NCI-H2107 treated with DMSO at 0.1 percent for 48 hours (cell line): Measurements from ENCODE around the gene NPR1.
"Not testable (repeated sequence)": the region's sequence is repeated elsewhere in the genome, so short reads cannot be mapped to it uniquely, and the experiment has no call there.

Experiments used
- DNase-seq: peaks from one replicate; lab custom pipeline; 2025; ENCODE audit not compliant: unreplicated experiment; lab: John Stamatoyannopoulos, UW

The NPR1 gene

DNA sequence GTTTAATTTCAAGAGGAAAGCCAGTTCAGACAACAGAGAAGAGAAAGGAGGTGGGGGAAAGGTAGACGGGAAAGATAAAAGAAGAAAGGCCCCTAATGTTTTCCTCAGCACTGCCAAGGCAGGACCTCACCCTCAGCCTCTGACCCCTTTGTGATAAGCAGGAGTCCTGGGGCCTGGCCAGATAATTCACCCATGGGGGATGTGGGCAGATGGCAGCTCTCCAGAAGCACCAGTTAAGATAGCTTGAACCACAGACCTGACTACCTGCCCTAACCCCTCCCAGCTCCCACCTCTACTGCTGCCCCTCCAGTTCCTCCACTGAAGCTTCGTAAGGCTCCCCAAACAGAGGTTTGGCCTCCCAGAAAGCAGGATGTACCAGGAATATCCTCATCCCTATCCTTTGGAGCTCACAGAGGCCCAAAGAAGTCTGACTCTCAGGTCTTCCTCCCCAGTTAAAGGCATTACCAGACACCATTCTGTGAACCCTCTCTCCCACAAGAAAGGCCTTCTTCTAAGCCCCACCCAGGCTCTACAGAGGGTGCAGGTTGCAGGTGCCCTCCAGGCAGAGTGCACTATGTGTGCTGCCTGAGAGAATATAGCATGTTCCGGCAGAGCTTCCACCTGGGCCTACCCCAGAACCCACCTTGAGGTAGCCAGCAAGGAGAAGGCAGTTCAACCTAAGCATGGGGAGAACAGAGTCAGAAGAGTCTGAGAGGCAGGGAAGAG is 29.2 kb upstream of the NPR1 start:
- no peak for DNase-seq

DNA sequence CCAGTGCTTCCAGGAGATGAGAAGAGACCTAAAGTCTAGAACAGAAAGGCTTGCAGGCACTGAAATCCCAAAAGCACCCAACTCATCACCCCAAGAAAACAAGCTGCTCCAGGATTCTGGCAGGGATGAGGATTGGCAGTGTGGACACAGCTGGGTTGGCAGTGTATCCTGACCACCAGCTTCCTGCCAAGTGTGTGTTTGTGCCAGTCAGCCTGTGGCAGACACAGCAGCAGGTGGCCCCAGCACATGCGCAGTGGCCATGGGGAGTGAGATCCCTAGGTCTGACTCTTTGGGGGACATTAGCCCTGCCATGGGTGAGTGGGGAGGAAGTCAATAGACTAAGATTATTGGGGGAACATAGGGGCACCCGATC is 28.6 kb upstream of the NPR1 start:
- DNase-seq: no peak

GRCh38 chr1:153651771-153652170 is 26.7 kb upstream of the NPR1 start:
- no peak for DNase-seq

DNA sequence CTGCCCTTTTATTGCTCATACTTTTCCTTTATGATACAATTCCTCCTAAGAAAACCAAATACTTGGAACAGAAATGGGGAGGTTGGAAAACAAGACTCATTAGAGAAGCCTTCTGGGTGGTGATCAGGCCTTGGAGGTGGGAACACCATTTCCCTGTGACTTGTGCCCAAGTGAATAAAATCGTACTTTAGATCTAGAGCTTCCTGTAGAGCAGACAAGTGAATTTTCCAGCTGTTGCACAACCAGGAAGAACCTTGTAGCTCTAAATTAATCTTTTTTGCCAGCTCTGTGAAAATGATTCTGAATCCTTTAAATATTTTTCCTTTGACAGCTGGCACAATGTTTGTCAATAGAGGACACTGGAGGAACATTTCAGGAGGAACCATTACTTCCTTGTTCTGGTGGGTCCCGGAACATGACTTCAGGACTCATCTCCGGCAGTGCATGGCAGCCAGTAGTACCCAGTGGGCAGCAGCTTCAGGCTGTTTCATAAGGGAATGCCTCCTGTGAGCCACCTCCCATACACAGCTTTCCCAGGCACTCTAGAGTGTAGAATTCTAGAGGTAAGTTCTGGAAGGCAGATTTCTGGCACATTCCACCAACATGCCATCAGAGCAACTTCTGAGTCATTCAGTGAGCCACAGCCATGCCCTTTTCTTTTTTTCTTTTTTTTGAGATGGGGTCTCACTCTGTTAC is 25.5 kb upstream of the NPR1 start:
- no peak for DNase-seq

DNA sequence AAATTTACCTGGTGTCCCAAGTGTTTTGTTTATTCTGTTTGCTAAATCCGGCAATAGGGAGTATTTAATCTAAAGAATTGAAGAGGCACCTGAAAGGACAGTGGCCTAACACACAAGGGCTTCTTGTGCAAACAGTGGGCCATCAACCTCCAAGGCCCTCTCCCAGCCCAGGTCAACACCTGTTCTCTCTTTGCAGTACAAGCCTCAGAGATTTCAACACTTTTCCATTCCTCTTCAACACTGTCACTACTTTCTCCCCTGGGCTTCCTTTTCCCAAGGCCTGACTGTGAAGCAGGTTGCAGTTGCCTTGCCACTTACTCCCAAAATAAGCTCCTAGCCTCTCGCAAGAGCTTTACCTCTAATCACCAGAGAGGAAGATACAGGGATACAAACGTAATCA is 23.2 kb upstream of the NPR1 start:
- DNase-seq: no peak

GRCh38 chr1:153658400-153659174 is 19.9 kb upstream of the NPR1 start, which contains the start of gene SNAPIN:
SNAPIN (plus strand) TSS chr1:153658703; CDS start chr1:153658744, 41 bp downstream.
- peak; percentile 78 for DNase-seq

DNA sequence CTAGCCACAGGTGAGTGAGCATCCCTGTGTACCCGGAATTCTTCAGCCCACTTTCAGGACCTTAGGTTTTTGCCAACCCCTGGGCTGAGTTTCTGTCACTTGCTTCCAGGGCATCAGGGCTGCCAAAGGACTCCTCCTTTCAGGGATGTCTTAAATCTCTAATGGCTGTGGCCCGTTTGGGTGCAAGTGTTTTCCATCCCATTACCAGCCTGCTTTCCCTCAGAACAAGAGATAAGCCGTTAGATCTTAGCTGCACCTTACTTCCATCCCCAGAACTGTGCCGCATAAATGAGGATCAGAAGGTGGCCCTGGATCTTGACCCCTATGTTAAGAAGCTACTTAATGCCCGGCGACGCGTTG is 19.3 kb upstream of the NPR1 start:
- no peak for DNase-seq

GRCh38 chr1:153659656-153660055 is 18.8 kb upstream of the NPR1 start:
- DNase-seq: no peak

GRCh38 chr1:153661111-153661708 is 17.3 kb upstream of the NPR1 start:
- no peak for DNase-seq

DNA sequence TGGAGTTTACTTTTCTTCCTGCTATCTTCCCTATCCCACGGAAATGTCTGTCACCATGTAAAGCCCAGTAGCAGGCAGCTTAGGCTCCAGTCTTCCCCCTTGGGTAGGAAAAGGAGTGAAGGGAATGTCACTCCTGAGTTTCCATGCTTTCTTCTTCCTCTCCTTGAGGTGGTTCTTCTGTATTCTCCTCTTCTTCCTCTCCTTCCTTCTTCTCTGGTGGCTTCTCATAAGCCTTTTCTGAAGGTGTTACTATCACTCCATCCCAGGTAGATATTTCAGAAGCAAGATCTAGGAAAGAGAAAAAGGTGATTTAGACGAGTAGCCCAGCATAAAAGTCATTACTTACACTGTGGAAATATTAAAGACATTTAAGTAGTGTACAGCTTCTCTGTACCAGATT is 16.2 kb upstream of the NPR1 start:
- no peak for DNase-seq

DNA sequence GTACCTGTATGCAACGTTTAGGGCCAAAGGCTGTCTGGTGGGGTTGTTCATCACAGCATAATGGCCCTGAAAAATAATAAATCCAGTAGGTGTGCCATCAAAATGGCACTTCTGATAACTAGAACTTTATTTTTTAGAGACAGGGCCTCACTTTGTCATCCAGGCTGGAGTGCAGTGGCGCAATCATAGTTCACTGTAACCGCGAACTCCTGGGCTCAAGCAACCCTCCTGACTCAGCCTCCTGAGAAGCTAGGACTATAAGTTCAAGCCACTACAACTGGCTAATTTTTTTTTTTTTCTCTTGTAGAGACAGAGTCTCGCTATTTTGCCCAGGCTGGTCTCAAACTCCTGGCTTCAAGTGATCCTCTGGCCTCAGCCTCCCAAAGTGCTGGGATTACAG is 15.3 kb upstream of the NPR1 start:
- DNase-seq: no peak

- DNase-seq: no peak
Measured at GRCh38 chr1:153667439-153667838, 11.0 kb upstream of the NPR1 start.

DNA sequence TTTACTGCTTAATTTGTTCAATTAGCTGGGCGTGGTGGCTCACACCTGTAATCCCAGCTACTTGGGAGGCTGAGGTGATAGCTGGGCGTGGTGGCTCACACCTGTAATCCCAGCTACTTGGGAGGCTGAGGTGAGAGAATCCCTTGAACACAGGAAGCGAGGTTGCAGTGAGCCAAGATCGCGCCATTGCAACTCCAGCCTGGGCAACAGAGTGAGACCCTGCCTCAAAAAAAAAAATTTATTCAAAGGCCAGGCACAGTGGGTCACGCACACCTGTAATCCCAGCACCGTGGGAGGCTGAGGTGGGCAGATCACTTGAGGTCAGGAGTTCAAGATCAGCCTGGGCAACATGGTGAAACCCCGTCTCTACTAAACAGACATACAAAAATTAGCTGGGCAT is 9.8 kb upstream of the NPR1 start:
- DNase-seq: not testable (repeated sequence)

- no peak for DNase-seq
Measured at GRCh38 chr1:153669606-153670005, 8.9 kb upstream of the NPR1 start.

- no peak for DNase-seq
Measured at GRCh38 chr1:153670257-153670858, 8.1 kb upstream of the NPR1 start.

GRCh38 chr1:153670859-153671627 is 7.4 kb upstream of the NPR1 start, which contains the start of gene ILF2:
ILF2 (minus strand) TSS chr1:153670993; CDS start chr1:153670922, 71 bp downstream.
- DNase-seq: peak; percentile 99

DNA sequence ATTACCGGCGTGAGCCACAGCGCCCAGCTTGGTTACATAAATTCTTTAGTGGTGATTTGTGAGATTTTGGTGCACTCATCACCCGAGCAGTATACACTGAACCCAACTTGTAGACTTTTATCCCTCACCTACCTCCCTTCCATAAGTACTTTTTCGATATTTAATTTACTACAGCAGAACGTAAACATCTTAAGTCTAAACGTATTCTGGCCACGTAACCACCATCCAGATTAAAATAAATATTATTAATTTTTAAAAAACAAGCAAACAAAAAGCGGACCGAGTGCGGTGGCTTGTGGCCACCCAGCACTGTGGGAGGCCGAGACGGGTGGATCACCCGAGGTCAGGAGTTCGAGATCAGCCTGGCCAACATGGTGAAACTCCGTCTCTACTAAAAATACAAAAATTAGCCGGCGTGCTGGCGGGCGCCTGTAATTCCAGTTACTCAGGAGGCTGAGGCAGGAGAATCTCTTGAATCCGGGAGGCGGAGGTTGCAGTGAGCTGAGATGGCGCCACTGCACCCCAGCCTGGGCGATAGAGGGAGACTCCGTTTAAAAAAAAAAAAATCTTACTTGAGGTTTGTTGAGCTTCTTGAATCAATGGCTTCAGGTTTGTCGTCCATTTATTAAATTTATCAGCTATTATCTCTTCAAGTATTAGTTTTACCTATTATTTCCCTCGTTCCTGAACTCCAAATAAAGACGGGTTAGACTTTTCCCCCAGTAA is 6.7 kb upstream of the NPR1 start:
- DNase-seq: peak; percentile 87

DNA sequence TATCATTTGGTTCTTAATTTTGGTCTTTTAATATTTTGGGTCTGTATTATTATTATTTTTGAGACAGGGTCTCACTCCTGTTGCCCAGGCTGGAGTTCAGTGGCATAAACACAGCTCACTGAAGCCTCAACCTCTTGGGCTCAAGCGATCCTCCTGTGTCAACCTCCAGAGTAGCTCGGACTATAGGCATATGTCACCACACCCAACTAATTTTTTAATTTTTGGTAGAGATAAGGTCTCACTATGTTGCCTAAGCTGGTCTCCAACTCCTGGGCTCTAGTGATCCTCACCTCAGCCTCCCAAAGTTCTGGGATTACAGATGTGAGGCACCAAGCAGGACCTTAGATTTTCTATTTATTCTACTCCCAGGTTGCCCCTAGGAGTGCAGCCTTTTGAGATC is 5.0 kb upstream of the NPR1 start:
- no peak for DNase-seq

- peak; percentile 36 for DNase-seq
Measured at GRCh38 chr1:153677718-153678518, 570 bp upstream of the NPR1 start.
